ENCODE measurements around the gene CLASP1.
A peak's percentile ranks its signal among the peaks of the same experiment; 100 is the strongest.

CLASP1 gene

DNA sequence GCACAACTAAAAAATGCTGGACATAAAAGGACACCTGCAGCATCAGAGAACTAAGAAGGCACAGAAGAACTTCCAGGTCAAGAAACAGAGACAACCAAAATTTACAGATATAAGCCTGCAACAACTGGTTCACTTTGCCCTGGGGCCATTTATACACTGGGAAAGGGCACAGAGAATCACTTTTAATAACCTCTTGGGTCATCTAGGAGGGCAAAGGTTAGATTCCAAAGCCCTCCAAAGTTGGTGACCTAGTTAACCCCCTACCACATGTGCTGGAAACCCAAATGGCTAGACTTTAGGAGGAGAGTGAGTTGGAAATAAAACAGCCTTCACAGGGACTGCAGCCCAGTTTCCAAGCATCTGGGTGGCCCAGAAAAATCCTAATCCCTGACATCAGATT is 115.3 kb downstream of the CLASP1 start:
- no peak for DNase-seq

DNA sequence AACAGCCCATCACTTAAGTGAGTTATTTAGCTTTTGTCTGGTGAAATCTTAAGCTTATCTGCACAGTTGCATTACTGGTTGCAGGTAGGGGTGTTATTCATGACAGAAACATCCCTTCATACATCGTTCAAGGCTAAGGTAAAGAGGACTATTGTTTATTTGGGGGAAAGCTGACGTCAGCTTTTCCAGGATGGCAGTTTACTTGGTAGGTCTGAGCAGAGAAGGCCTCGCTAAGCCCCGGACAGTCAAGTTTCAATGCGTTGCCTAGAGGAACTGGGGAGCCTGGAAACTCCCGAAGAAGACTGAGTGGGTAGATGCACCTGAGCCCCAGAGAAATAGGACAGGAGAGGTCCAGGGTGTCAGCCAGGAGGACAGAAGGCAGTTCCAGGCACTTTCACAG is 116.4 kb downstream of the CLASP1 start:
- no peak for DNase-seq

DNA sequence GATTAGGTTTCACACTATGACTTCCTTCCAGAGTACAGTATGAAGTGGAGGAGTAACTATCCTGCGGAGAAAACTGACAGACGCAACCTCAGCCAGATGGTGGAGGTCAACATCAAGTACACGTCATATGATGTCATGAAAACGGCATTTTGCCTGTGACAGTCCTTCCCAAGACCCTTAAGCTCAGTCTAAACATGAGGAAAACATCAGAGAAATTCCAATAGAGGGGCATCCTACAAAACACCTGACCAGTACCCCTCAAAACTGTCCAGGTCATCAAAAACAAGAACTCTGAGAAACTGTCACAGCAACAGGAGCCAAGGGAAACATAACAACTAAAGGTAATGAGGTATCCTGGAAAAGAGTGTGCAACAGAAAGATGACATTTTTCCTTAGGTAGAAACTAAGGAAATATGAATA is 116.9 kb downstream of the CLASP1 start:
- no peak for DNase-seq

DNA sequence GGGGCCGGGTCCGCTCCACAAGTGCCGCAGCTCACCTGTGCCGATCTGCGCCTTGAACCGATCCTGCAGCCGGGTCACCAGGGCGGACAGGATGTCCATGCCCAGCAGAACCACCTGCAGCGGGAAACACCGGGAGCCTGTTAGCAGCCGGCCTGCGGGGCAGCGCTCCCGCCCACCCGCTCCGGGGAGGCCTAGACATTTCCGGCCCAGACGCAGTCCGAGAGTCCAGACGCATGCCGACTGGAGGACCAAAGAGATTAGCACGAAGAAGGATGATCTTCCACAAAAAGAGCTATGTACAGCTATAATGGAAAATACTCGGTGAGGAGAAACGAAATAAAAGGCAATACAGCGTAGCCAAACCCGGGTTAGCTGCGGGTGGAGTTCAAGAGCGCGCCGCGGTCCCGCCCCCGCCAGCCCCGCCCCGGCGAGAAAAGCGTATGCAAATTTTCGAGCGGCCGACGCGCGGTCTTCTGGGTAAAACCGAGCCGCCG is 119.0 kb downstream of the CLASP1 start:
- peak; percentile 84 for DNase-seq

- DNase-seq: peak; percentile 75
These were observed 119.6 kb downstream of the CLASP1 start for GRCh38 chr2:121529439-121530211.

GRCh38 chr2:121527009-121527682 is 122.1 kb downstream of the CLASP1 start:
- no peak for DNase-seq

GRCh38 chr2:121524685-121525425 is 124.4 kb downstream of the CLASP1 start:
- DNase-seq: no peak

DNA sequence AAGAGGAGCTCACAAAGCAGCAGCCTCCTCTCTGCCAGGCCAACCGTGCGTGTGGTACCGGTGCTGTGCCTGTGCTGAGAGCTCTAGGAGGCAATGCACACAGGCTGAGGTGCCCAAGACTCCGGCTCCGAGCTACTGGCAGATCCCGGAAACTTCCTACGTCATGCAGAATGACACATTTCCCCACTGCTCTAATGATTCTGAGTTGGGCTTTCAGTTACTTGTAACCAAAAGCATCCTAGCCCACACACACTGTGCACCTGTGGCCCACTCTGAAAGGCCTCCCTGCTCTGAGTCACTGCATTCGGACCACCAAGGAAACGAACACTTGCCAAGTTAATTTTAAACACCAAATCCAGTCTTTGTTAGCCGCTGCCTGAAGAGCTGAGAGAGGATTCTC is 127.9 kb downstream of the CLASP1 start:
- DNase-seq: no peak

- no peak for DNase-seq
These were observed 128.6 kb downstream of the CLASP1 start for GRCh38 chr2:121520641-121520994.

GRCh38 chr2:121519732-121520640 is 129.3 kb downstream of the CLASP1 start:
- DNase-seq: no peak

- DNase-seq: no peak
These were observed 130.1 kb downstream of the CLASP1 start for GRCh38 chr2:121519153-121519552.

DNA sequence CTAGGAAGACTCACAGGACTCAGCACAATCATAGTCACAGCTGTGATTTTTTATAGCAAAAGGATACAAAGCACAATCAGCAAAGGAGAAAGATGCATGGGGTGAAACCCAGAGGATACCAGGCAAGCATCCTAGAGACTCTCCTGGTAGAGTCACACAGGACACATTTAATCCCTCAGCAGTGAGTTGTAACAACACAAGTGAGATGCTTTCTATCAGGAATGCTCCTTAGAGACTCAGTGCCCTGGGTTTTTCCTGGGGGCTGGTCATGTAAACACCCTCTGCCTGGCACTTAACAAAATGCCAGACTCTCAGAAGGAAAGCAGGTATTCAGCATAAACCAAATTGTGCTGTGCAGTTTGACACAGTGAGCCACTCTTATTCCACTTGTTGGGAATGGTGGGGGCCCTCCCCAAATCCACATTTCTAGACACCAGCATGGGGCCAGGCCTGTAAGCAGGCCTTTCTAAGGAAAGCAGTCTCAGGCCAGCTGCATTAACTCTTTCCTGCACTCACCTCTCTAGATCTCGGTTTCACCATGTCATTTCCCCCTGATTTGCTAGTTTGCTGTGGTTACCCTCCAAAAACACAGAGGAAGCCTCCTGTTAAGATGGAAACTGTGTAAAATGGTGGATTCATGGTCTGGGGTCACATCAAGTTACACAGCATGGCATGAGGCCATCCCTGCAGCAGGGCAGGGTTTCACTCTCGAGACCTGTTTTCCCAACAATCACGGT is 135.5 kb downstream of the CLASP1 start:
- no peak for DNase-seq

DNA sequence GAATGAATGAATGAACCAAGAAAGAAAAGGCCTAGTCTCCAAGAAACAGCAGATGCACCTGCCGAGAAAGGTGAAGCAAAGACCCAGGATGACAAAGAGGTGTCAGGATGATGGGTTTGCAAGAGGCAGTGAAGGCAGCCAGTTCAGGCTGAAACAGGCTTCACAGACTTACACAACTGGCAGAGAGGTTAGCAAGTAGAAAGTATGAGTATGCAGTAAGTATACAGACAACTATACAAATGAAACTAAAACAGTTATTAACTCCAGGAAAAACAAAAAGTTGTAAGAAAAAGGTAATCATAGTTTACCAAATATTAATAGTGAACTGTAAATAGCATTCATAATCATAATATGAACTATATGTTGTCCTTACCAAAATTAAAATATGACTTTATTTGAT is 138.4 kb downstream of the CLASP1 start:
- no peak for DNase-seq

DNA sequence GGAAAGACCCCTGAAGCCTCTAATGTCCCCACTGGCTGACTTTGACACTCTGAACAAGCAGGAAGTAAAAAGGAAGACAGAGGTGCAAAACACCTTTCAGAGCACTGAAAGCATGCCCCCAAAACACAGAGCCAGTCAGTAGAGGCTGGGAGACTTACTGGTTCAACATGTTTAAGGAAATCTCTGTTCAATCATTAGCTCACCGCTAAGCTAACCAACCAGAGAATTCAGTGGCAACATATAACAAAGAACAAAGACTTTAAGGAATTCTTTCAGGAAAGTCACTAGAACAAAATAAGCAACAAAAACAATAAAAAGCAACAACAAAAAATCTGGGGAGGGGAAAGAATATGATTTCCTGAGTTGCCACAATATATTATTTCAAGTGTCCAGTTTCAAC is 142.6 kb downstream of the CLASP1 start:
- no peak for DNase-seq

DNA sequence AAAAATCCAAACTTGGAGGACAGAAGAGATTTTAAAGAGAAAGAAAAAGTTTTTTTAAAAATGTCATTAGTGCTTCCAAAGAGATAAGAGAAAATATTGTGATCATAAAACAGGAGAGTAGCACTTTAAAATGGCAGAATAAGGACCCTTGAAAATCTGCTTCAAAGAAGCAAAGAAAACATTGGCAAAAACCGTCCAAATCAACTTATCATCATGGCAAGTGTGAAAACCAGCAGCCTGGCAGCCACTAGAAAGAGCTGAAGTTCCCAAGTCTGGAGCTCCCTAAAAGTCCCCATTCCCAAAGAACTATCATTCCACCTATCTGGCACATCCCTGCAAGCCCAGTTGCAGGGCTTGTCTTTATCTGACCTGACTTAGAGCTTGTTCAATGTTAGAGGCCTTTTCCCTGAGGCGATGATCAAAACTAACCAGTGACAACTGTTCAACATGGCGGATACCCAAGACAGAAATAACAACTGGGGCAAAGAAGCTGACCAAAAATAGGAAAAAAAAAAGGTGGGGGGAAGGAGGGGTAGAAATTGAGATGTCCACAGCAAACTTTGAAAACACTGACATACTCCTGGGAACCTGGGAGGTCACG is 143.2 kb downstream of the CLASP1 start:
- DNase-seq: no peak

- peak; percentile 88 for DNase-seq
These were observed 144.3 kb downstream of the CLASP1 start for GRCh38 chr2:121505005-121505404.

DNA sequence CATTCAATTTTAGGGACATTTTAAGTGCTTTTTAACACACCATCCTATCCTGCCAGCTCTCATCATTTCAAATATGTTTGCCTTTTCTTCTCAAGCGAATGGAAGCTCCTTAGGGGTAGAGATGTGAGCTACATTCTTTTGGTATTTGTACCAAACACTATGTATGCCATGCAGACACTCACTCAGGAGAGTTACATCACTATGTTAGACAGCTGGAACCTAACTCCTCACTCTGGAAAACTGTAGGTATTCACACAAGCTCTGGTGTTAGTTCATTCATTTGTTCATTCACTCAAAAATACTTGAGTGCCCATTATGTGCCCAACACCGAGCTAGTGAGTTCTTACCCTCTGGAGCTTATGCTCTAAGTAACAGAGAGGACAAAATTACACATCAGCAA is 144.9 kb downstream of the CLASP1 start:
- DNase-seq: peak; percentile 6

- DNase-seq: no peak
These were observed 146.5 kb downstream of the CLASP1 start for GRCh38 chr2:121502781-121503180.

DNA sequence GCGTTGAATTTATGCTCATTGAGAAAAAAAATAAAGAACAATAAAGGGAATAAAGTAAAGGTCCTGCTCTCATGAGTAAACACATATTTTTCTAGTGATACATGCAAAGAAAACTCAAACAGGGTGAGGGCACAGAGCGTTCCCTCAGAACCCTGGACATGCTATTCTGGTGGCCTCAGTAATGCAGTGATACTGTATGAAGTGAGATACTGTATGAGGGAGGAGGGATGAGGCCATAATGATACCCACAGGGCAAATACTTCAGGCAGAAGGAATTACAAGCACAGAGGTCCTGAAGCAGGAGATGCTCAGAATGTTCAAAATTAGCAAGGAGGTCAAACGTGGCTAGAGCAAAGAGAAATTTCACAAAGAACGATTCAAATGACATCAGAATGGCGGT is 147.0 kb downstream of the CLASP1 start:
- peak; percentile 55 for DNase-seq

GRCh38 chr2:121501554-121501953 is 147.7 kb downstream of the CLASP1 start:
- no peak for DNase-seq

- DNase-seq: no peak
These were observed 148.2 kb downstream of the CLASP1 start for GRCh38 chr2:121501031-121501430.

GRCh38 chr2:121498731-121499130 is 150.5 kb downstream of the CLASP1 start:
- no peak for DNase-seq

Data from NCI-H226 (cell line).